Astrocyte of the cerebellum (primary cell): Measurements from ENCODE around the gene TMEM273.

Experiments
- DNase-seq: peaks from one replicate; pipeline ENCODE4 v3.0.0-alpha.2; 2011; ENCODE audit warnings: low read depth
- H3K4me3 ChIP-seq: 2 replicates; pipeline ENCODE4 v1.5.1; 2011; ENCODE audit warnings: mild to moderate bottlenecking, low read depth, low read length, moderate library complexity
- in situ Hi-C: cut with HindIII; loops from 2 replicates; pipeline ENCODE4 v1.10.0; 2017; ENCODE audit warnings: low sequenced_read_pairs
- TF ChIP-seq, protein P1 (sequence below): IDR thresholded peaks from 2 replicates; pipeline ENCODE4 v1.5.1; 2012; ENCODE audit warnings: low read length, low read depth, moderate library complexity, mild to moderate bottlenecking; ENCODE audit errors: missing control alignments

Gene TMEM273

DNA sequence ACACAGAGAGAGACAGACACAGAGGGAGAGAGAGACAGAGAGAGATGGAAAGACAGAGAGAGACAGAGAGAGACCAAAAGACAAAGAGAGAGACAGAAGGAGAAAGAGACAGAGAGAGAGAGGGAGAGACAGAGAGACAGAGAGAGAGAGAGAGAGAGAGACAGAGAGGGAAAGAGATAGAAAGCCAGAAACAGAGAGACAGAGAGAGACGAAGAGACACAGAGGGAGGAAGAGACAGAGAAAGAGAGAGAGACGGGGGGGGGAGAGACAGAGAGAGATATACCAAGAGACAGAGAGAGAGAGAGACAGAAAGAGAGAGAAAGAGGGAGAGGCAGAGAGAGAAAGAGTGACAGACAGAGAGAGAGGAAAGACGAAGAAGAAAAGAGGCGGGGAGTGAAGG, 83.1 kb downstream of the TMEM273 start:
- no peak overlapping the region for H3K4me3 ChIP-seq
- in situ Hi-C loops: no loop called here
- TF ChIP-seq, protein P1, sequence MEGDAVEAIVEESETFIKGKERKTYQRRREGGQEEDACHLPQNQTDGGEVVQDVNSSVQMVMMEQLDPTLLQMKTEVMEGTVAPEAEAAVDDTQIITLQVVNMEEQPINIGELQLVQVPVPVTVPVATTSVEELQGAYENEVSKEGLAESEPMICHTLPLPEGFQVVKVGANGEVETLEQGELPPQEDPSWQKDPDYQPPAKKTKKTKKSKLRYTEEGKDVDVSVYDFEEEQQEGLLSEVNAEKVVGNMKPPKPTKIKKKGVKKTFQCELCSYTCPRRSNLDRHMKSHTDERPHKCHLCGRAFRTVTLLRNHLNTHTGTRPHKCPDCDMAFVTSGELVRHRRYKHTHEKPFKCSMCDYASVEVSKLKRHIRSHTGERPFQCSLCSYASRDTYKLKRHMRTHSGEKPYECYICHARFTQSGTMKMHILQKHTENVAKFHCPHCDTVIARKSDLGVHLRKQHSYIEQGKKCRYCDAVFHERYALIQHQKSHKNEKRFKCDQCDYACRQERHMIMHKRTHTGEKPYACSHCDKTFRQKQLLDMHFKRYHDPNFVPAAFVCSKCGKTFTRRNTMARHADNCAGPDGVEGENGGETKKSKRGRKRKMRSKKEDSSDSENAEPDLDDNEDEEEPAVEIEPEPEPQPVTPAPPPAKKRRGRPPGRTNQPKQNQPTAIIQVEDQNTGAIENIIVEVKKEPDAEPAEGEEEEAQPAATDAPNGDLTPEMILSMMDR: no peak
- no peak for DNase-seq
